SK-N-SH treated with all-trans-retinoic acid at 6 μM for 48 hours (cell line): ENCODE measurements around the gene SGPP1.

Source experiments
- RARB ChIP-seq: fragments of 250-450 bp; sonication (Bioruptor Pico); IDR thresholded peaks from 2 replicates; pipeline ENCODE4 v1.8.0; 2021; ENCODE audit warnings: mild to moderate bottlenecking, moderate library complexity
- SNAI2 ChIP-seq: fragments of 250-450 bp; sonication (Bioruptor Pico); IDR thresholded peaks from 2 replicates; pipeline ENCODE4 v1.5.0; 2020; ENCODE audit warnings: mild to moderate bottlenecking, moderate library complexity
- ZNF565 ChIP-seq: fragments of 450-650 bp; formaldehyde crosslinking; conservative IDR thresholded peaks from 2 replicates; pipeline ENCODE4 v1.5.0; 2020; ENCODE audit warnings: low read depth, mild to moderate bottlenecking, moderate library complexity
- TF ChIP-seq, protein P1 (sequence below): fragments of 250-450 bp; sonication (Bioruptor Pico); IDR thresholded peaks from 2 replicates; pipeline ENCODE4 v1.5.0; 2020; ENCODE audit warnings: mild to moderate bottlenecking, moderate library complexity
- TF ChIP-seq, protein P2 (sequence below): fragments of 250-450 bp; sonication (Bioruptor Pico); IDR thresholded peaks from 2 replicates; pipeline ENCODE4 v1.8.0; 2021; ENCODE audit warnings: low read depth, mild to moderate bottlenecking, moderate library complexity, borderline replicate concordance
- TF ChIP-seq, protein P3 (sequence below): fragments of 250-450 bp; sonication (Bioruptor Pico); IDR thresholded peaks from 2 replicates; pipeline ENCODE4 v1.5.1; 2020; ENCODE audit warnings: low read depth, mild to moderate bottlenecking, moderate library complexity

DNA sequence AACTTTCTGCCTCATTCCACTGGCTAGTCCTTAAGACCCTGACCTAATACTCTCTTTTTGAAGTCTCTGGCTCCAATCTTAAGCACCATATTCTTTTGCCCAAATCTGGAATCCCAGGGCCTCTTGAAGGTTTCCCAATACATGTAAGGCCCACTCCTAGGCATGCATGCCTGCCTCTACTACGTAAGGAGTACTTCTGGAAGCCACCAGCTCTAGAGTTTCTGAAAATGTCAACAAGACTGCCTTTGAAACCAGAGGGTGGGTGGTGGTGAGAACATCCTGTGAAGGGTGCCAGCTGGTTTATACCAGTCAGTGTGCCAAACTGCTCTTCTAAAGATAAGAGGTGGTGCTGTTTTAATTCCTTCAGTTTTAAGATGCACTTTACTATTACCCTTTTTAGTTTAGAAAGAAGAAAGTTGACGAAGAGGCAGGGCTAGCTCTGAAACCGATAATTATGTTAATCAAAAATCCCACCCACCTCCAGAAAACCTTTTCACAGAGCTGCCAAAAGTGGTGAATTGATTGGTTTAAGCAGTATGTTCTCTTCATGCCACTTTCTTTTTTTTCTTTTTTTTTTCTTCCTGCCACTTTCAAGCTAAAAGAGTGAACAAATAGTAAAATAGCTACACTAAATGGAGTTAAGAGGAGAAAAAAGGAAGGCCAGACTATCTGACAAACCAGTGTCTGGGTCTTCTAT lies 77.5 kb downstream of the SGPP1 start:
- TF ChIP-seq, protein P1, sequence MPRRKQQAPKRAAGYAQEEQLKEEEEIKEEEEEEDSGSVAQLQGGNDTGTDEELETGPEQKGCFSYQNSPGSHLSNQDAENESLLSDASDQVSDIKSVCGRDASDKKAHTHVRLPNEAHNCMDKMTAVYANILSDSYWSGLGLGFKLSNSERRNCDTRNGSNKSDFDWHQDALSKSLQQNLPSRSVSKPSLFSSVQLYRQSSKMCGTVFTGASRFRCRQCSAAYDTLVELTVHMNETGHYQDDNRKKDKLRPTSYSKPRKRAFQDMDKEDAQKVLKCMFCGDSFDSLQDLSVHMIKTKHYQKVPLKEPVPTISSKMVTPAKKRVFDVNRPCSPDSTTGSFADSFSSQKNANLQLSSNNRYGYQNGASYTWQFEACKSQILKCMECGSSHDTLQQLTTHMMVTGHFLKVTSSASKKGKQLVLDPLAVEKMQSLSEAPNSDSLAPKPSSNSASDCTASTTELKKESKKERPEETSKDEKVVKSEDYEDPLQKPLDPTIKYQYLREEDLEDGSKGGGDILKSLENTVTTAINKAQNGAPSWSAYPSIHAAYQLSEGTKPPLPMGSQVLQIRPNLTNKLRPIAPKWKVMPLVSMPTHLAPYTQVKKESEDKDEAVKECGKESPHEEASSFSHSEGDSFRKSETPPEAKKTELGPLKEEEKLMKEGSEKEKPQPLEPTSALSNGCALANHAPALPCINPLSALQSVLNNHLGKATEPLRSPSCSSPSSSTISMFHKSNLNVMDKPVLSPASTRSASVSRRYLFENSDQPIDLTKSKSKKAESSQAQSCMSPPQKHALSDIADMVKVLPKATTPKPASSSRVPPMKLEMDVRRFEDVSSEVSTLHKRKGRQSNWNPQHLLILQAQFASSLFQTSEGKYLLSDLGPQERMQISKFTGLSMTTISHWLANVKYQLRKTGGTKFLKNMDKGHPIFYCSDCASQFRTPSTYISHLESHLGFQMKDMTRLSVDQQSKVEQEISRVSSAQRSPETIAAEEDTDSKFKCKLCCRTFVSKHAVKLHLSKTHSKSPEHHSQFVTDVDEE (CRISPR knock-in tag) = no peak
- TF ChIP-seq ZNF565 (CRISPR knock-in tag) (no peak), SNAI2 (CRISPR knock-in tag) (no peak), RARB (CRISPR knock-in tag) (no peak)
- TF ChIP-seq, protein P2, sequence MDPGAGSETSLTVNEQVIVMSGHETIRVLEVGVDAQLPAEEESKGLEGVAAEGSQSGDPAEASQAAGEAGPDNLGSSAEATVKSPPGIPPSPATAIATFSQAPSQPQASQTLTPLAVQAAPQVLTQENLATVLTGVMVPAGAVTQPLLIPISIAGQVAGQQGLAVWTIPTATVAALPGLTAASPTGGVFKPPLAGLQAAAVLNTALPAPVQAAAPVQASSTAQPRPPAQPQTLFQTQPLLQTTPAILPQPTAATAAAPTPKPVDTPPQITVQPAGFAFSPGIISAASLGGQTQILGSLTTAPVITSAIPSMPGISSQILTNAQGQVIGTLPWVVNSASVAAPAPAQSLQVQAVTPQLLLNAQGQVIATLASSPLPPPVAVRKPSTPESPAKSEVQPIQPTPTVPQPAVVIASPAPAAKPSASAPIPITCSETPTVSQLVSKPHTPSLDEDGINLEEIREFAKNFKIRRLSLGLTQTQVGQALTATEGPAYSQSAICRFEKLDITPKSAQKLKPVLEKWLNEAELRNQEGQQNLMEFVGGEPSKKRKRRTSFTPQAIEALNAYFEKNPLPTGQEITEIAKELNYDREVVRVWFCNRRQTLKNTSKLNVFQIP (CRISPR knock-in tag) = no peak
- TF ChIP-seq, protein P3, sequence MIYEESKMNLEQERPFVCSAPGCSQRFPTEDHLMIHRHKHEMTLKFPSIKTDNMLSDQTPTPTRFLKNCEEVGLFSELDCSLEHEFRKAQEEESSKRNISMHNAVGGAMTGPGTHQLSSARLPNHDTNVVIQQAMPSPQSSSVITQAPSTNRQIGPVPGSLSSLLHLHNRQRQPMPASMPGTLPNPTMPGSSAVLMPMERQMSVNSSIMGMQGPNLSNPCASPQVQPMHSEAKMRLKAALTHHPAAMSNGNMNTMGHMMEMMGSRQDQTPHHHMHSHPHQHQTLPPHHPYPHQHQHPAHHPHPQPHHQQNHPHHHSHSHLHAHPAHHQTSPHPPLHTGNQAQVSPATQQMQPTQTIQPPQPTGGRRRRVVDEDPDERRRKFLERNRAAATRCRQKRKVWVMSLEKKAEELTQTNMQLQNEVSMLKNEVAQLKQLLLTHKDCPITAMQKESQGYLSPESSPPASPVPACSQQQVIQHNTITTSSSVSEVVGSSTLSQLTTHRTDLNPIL (CRISPR knock-in tag) = no peak
